ENCODE results near the gene DSE.

DSE gene

DNA sequence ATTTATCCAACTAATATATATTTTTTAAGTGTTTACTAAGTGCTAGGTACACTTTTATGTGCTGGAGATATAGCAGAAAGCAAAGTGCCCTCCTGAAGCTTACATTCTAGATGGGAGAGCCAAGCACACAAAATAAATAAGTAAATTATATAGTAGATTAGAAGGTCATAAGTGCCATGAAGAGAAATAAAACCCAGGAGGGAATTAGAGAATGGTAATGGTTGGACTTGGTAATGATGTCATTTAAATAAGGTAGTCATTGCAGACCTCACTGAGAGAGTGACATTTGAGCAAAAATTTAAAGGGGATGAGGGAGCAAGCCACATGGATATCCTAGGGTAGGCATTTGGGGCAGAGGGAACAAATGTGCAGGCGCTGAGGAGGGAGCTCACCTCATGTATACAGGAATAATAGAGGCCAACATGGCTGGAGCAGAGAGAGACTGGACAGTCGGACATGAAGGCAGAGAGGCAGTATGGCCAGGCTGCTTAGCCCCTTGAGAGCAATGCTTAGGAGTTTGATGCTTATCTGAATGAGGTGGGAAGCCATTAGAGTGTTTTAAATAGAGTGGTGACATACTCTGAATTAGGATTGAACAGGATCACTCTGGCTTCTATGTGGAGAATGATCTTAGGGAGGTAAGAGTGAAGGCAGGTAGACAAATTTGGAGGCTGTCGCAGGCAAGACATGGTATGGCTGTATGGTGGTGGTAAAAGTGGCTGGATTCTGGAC is 14.1 kb downstream of the DSE start:
- no peak for DNase-seq (ENCODE audit: low spot score)
- TF ChIP-seq CTCF (IDR thresholded peaks at IDR 0.05; ENCODE audit: borderline replicate concordance, control extremely low read depth, extremely low read depth, insufficient read depth, missing control alignments) = no peak
- in situ Hi-C loops (cut with MboI; ENCODE audit: low sequenced_read_pairs, unreplicated experiment) = no loop called here

DNA sequence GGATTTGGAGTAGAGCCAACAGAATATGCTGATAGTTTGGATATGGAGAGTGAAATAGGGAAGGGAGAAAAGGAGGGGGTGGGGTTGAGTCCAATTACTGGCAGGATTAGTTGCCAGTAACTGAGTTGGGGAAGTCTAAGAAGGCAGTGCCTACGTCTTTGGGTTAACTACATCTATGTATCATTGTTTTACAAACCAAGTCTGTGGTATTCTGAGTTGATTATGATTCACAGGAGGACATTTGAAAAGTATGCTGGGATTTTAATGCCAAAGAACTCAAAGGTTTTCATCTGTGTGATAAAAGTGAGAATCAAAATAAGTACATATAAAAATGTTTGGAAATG is 14.7 kb downstream of the DSE start:
- no peak for TF ChIP-seq CTCF (IDR thresholded peaks at IDR 0.05; ENCODE audit: borderline replicate concordance, control extremely low read depth, extremely low read depth, insufficient read depth, missing control alignments)
- in situ Hi-C loops (cut with MboI; ENCODE audit: low sequenced_read_pairs, unreplicated experiment) = no loop called here
- DNase-seq (ENCODE audit: low spot score) = no peak

GRCh38 chr6:116385921-116386320 is 15.2 kb downstream of the DSE start:
- in situ Hi-C loops (cut with MboI; ENCODE audit: low sequenced_read_pairs, unreplicated experiment) = no loop called here
- no peak for DNase-seq (ENCODE audit: low spot score)
- no peak for TF ChIP-seq CTCF (IDR thresholded peaks at IDR 0.05; ENCODE audit: borderline replicate concordance, control extremely low read depth, extremely low read depth, insufficient read depth, missing control alignments)

DNA sequence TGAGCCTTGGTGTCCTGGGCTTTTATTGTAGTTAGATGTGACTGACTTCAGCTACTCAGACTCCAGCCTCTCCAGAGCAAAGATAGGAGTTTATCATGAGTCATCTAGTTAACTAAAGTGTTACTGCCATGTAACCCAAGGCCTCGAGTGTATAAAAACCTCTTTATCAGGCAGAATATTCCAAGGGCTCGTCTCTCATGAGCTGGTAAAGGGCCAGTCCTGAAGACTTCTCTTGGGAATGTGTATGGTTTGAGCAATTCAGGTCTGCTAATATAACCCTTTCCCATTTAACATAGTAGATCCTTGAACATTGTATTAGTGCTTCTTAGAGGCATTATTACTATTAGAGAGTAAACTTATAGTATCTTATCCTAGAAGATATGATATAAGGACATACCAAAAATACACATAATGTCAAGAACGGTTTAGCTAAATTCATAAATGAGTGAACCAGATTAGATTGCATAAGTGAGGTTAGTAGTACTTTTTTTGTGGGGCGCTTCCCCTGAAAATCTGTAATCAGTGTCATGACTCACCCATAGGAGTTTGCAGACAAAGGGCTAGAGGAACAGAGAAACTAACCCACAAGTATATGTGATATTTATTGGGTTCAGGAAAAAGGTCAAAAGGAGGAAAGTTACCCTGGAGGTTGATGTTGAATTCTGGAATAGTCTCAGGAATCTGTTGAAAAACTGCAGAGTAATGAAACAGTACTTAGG is 16.0 kb downstream of the DSE start:
- in situ Hi-C loops (cut with MboI; ENCODE audit: low sequenced_read_pairs, unreplicated experiment) = no loop called here
- no peak for DNase-seq (ENCODE audit: low spot score)
- TF ChIP-seq CTCF (IDR thresholded peaks at IDR 0.05; ENCODE audit: borderline replicate concordance, control extremely low read depth, extremely low read depth, insufficient read depth, missing control alignments) = no peak

GRCh38 chr6:116387374-116387773 is 16.6 kb downstream of the DSE start:
- in situ Hi-C loops (cut with MboI; ENCODE audit: low sequenced_read_pairs, unreplicated experiment) = no loop called here
- DNase-seq (ENCODE audit: low spot score) = peak; percentile 29
- no peak for TF ChIP-seq CTCF (IDR thresholded peaks at IDR 0.05; ENCODE audit: borderline replicate concordance, control extremely low read depth, extremely low read depth, insufficient read depth, missing control alignments)

- in situ Hi-C loops (cut with MboI; ENCODE audit: low sequenced_read_pairs, unreplicated experiment) = no loop called here
- no peak for TF ChIP-seq CTCF (IDR thresholded peaks at IDR 0.05; ENCODE audit: borderline replicate concordance, control extremely low read depth, extremely low read depth, insufficient read depth, missing control alignments)
- no peak for DNase-seq (ENCODE audit: low spot score)
These were observed 18.2 kb downstream of the DSE start for GRCh38 chr6:116388924-116389323.

All from GM13976 (cell line).